Astrocyte of the cerebellum (primary cell): ENCODE data around the gene ASS1.

Experiments
- DNase-seq: peaks from one replicate; pipeline ENCODE4 v3.0.0-alpha.2; 2011; ENCODE audit warnings: low read depth
- H3K4me3 ChIP-seq: 2 replicates; pipeline ENCODE4 v1.5.1; 2011; ENCODE audit warnings: mild to moderate bottlenecking, low read depth, low read length, moderate library complexity
- CTCF ChIP-seq: IDR thresholded peaks from 2 replicates; pipeline ENCODE4 v1.5.1; 2012; ENCODE audit warnings: low read length, low read depth, moderate library complexity, mild to moderate bottlenecking; ENCODE audit errors: missing control alignments
- in situ Hi-C: cut with HindIII; loops from 2 replicates; pipeline ENCODE4 v1.10.0; 2017; ENCODE audit warnings: low sequenced_read_pairs

The ASS1 gene

GRCh38 chr9:130523921-130524320, 79.2 kb downstream of the ASS1 start:
- in situ Hi-C loops: no loop called here
- DNase-seq: no peak
- H3K4me3 ChIP-seq: no peak overlapping the region
- no peak for TF ChIP-seq CTCF

DNA sequence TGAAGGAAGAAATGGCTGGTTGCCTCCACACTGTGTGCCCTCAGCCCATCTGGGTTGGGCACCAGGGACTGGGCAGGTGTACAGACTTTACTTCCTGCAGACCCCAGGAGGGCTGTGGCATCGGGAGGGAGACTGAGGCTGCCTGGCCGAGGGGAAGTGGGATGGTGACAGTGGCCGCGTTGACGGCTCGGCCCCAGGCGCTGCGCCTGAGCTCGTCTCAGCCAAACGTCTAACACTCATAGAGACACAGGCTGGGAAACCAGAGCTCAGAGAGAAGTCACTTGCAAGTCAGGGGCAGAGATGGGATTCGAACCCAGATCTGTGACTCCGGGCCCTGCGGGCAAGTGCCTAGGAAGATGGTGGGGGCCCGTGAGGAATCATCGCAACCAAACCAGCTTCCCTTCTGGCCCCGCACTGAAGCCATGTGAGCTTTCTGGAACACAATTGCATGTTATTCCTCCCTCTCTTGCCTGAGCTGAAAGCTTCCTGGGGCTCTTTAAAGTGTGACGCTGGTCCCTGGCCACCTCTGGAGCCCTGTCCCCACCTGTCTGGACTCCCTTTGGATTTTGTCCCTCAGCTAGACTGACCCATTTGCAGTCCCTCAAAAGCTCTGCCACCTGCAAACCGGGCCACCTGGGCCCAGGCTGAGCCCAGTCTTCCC, 81.6 kb downstream of the ASS1 start:
- TF ChIP-seq CTCF: no peak
- in situ Hi-C loops: loop anchor here (5.0 kb wide), 2 partner anchors 49 to 71 kb away; no protein-coding TSS in a partner anchor
- DNase-seq: no peak
- H3K4me3 ChIP-seq: no peak overlapping the region

DNA sequence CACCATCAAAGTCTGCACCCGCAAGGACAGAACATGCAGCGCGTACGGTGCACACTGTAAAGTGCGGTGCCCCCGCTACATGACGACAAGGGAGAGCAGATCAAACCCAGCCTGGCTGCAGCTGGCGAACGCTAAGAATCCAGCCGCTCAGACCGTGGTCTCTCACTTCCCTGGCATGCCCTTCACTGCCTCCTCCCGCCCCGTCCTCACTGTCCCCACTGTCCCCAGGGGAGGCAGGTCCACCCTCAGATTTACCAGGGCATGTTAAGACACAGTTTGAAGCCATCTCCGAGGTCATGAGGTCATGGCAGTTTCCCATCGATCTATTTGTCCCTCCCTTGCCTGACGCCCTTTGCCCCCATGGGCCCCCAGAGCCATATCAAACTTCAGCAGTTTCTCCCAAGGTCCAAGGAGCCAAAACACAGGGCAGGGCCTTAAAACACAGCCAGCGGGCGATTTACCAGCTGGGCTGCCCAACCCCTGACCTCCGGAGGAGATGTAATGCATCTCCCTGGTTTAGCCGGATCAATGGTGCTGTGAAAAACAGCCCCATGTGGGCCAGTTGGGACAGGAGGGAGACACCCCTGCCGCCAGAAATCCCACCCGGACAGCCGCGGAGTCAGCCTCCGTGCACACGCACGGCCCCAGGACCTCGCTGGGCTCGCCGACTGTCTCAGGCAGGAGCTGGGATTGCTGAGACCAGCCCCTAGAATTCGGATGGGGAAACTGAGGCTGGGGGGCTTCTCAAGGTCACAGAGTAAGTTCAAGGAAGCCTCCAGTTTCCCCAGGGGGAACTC, 82.3 kb downstream of the ASS1 start:
- DNase-seq: no peak
- in situ Hi-C loops: loop anchor here (5.0 kb wide), 2 partner anchors 50 to 70 kb away; no protein-coding TSS in a partner anchor
- H3K4me3 ChIP-seq: no peak overlapping the region
- no peak for TF ChIP-seq CTCF

- H3K4me3 ChIP-seq: no peak overlapping the region
- no peak for DNase-seq
- in situ Hi-C loops: loop anchor here (5.0 kb wide), 2 partner anchors 50 to 70 kb away; no protein-coding TSS in a partner anchor
- TF ChIP-seq CTCF: no peak
Measured at GRCh38 chr9:130527651-130528310, 83.0 kb downstream of the ASS1 start.

GRCh38 chr9:130528674-130529073, 83.9 kb downstream of the ASS1 start:
- no peak for DNase-seq
- in situ Hi-C loops: loop anchor here (5.0 kb wide), 2 partner anchors 51 to 69 kb away; no protein-coding TSS in a partner anchor
- H3K4me3 ChIP-seq: no peak overlapping the region
- no peak for TF ChIP-seq CTCF

- DNase-seq: no peak
- in situ Hi-C loops: no loop called here
- no peak overlapping the region for H3K4me3 ChIP-seq
- TF ChIP-seq CTCF: no peak
Measured at GRCh38 chr9:130530938-130531337, 86.2 kb downstream of the ASS1 start.
